Superior temporal gyrus (tissue), 1 donor: ENCODE data around the gene PGM1.

Source experiments
- DNase-seq: peaks from one replicate; pipeline ENCODE4 v3.0.0-alpha.2; 2016; ENCODE audit errors: extremely low spot score

The PGM1 gene

GRCh38 chr1:63601061-63601460, 7.8 kb downstream of the PGM1 start:
- no peak for DNase-seq

- no peak for DNase-seq
Observed at GRCh38 chr1:63601463-63601862, 8.3 kb downstream of the PGM1 start.

- no peak for DNase-seq
Observed at GRCh38 chr1:63601912-63602311, 8.7 kb downstream of the PGM1 start.

DNA sequence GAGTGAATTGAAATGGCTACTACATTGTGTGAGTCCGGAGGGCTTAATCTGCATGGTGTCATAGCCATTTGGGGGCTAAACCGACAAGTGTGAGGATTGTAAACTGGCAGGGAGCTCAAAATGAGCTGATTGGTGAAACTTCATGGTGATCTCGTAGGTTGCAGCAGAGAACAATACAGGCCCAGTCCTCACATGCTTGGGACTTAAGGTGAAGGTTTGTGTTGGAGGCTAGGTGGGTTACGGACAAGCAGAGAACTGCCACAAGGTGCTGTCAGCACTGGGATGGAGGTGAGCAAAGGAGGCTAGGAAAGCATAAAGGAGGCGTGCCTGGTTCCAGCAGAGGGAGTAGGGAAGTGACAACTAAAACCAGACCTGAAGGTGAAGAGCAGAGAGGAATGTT, 9.4 kb downstream of the PGM1 start:
- DNase-seq = no peak

DNA sequence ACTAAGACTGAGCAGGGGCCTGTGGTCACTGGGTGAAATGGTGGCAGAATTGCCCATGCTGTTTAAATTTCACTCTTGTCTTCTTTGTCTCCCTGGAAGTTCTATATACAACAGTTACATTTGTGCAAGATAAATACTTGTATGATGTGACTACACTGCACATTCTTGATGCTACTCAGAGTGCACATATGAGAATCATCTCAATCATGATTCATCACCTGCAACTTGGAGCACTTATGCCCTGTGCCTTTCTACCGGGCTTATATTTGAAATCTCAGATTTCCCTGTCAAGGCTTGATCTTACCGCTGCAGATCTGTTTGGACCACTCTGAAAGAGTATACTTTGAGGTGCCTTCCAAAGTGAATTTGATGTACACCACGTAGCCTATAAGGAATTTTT, 10.6 kb downstream of the PGM1 start:
- no peak for DNase-seq

GRCh38 chr1:63607322-63607721, 14.1 kb downstream of the PGM1 start:
- DNase-seq = no peak

DNA sequence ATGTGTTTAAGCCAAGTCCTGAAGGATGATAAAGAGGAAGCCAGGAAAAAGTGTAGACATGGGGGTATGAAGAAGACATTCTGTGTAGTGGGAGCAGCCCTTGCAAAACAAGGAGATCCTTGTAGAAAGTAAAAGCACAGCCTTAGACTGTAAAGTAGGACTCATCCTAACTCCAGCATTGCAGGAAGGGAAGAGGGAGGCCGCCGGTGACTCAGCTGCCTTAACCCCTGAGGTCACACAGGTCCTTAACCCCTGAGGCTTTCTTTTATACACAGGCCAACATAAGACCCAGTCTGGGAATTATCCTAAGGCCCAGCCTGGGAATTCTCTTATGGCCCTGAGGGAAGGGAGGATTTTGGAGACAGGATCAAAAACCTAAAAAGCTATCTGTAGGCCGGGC, 18.0 kb downstream of the PGM1 start:
- DNase-seq = no peak

GRCh38 chr1:63612564-63612963, 19.4 kb downstream of the PGM1 start:
- DNase-seq = no peak

DNA sequence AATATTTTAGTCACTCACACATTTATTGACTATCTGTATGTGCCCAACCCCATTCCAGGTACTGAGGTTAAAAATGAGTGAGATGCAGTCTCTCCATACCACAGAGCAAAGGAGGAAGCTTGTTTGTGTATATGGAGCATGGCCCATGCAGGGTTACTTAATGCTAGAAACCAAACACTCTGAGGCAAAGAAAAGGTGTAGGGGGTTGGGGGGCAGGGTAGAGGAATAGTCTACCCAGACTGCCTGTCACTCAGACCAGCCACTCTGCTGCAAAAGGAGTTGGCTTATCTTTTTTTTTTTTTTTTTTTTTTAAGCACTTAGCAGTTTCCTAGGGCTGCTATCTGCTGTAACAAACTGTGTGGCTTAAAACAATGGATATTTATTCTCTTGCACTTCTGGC, 19.8 kb downstream of the PGM1 start:
- DNase-seq = no peak

DNA sequence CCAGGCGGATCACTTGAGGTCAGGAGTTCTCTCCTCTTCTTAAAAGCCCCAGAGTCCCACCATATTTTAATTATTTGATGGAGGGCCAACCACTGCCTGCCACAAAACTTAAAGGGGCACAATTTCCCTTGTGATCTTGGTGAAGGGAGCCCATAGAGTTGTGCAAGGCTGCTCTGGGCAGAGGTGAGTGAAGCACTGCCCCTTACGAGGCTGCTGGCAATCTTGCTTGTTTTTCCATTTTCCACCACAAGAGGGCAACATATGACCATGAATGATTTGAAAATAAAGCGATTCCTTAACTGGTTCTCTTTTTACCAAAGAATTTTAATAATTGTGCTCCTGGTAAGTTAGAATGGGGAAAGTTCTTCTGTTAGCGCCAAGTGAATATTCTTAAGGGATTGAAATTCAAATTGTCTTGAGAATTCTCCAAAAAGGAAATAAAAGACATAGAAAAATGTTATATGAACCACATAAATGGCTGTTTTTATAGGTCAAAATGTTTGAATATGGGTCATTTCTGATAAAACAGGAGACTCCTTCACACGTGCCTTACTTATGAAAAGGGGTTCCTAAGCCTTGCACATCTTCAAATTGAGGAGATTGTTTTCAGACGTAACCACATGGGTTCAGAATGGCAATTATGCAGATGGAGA, 22.7 kb downstream of the PGM1 start:
- DNase-seq = peak; percentile 98

DNA sequence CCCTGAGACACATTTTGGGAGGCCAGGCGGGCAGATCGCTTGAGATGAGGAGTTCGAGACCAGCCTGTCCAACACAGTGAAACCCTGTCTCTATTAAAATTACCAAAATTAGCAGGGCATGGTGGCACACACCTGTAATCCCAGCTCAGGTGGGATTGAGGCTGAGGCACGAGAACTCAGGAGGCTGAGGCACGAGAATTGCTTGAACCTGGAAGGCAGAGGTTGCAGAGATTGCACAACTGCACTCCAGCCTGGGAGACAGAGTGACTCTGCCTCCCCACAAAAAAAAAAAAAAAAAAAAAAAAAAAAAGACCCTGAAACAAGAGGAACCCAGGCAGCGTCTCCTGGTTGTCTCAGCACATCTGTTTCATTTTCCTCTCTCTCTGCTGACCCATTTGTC, 24.2 kb downstream of the PGM1 start:
- no peak for DNase-seq

DNA sequence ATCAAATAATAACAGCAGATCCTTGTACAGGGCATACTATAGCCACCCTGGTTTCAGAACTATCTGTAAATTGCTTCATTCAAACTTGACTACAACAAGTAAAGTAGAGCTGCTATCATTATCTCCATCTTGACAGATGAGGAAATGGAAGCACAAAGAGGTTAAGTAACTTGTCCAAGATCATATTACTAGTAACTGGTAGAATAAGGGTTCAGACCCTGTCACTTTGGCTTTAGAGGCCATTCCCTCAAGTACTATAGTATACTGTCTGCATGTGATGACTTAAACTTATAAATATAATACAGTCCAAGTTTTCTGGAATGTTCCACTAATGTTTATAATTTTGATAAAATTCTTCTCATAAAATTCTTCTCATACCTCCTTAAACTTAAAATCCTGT, 24.8 kb downstream of the PGM1 start:
- no peak for DNase-seq

DNA sequence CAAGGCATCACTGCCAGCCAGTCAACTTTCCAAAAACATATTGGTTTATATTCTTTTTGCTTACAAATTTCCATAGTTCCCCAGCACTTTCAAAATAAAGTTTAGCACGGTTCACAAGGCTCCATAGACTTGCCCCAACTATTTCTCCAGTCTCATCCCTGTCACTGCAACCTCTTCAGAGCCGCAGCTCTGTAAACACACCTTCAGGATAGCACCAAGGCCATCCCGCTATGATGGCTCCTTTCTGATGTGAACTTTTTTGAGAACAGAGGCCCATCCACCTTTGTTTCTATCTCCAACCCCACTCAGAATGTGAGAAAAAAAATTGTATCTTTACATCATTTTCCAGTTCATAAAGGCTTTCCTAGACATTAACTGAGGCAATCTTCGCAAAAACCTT, 26.3 kb downstream of the PGM1 start:
- DNase-seq = no peak

- DNase-seq = no peak
Observed at GRCh38 chr1:63620671-63621070, 27.5 kb downstream of the PGM1 start.

DNA sequence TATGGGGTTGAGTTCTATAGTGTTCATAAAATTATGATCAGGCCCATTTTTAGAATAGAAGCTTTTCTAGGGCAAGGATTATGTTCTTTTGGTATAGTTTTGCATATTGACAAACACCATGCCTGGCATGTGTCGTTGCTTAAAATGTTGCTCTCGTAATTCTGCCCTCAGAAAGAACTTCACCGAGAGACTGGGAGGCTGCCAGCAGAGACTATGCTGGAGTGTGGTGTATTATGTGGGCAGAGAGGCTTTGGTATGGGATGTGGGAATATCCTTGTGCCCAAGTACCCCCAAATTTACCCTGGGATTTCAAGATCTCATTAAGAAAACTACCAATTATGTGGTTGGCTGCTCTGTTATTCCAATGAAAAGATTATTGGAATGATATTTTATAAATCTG, 27.9 kb downstream of the PGM1 start:
- DNase-seq = no peak

GRCh38 chr1:63621698-63622097, 28.5 kb downstream of the PGM1 start:
- no peak for DNase-seq

- no peak for DNase-seq
Observed at GRCh38 chr1:63622849-63623566, 29.8 kb downstream of the PGM1 start.

DNA sequence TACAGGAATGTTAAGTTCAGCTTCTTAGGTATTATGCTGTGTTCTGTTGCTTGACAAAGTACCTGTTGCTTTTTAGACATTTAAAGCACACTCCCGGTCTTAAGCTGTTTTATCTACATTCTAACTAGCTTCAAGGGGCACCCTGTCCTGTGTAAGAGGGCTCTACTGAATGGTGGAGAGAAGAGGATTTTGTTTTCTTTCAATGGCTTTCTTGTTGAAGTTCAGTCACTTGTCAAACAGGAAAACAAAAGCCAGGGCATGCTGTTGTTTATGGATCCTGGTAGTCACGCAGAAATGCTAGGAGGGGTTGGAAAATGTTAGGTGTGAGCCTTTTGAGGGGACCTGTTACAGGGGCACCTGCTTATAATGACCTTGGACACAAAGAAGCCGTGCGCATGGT, 30.7 kb downstream of the PGM1 start:
- no peak for DNase-seq

- no peak for DNase-seq
Observed at GRCh38 chr1:63624911-63625310, 31.7 kb downstream of the PGM1 start.

- DNase-seq = no peak
Observed at GRCh38 chr1:63626222-63626621, 33.0 kb downstream of the PGM1 start.

DNA sequence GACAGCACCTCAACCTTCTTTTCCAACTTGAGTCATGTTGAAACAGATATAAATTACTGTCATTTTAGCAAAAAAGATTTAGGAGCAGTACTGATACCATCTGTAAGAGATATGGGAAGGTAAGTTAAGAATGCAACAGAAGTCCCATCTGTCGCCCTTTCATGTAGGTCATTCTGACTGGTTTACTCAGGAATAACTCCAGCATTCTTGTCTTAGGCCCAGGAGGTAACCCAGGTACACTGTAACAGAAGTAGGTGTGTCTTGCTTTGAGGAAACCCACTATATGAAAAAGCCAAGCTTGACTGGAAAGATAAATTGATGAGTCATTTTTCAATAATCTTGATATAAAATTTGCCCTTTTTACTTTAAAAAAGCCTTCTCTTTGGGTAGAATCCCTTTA, 35.4 kb downstream of the PGM1 start:
- DNase-seq = no peak

- no peak for DNase-seq
Observed at GRCh38 chr1:63630238-63630637, 37.0 kb downstream of the PGM1 start.

- no peak for DNase-seq
Observed at GRCh38 chr1:63630666-63631065, 37.5 kb downstream of the PGM1 start.

- no peak for DNase-seq
Observed at GRCh38 chr1:63632110-63632509, 38.9 kb downstream of the PGM1 start.
